Stimulated activated CD4-positive, alpha-beta T cell treated with anti-CD3 and anti-CD28 coated beads, Interleukin-1b, Interleukin-23, amount 100 ng/mL, for 4 hours (primary cell): Measurements from ENCODE around the gene SUPT16H.
"Not testable (repeated sequence)": the region's sequence is repeated elsewhere in the genome, so short reads cannot be mapped to it uniquely, and the experiment has no call there.

Source experiments
- DNase-seq, 2 donors: peaks; one replicate each; pipeline ENCODE4 v3.0.0-alpha.2; 2020; ENCODE audit warnings: low read depth in 2 of 2

Gene SUPT16H

DNA sequence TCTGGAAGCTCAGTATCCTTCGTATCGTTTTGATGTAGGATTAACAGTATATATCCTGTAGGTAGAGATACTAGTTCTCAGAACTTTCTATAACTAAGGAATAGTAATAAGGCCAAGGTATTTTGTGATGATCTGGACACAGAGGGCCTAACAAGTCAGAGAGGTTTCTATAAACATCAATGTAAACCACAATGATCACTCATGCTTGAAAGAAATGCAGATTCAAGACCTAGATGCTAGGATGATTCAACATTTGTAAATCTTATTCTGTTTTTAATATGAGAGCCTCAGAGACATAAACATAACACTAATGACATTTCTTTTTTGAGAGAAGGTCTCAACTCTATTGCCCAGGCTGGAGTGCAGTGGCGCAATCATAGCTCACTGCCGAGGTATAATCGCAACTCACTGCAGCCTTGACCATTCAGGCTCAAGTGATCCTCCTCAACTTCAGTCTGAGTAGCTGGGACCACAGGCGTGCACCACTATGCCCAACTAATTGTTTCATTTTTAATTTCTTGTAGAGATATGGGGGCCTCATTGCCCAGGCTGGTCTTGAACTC, 16.2 kb downstream of the SUPT16H start:
- DNase-seq, result no peak

- DNase-seq, result no peak
These were observed 27.3 kb downstream of the SUPT16H start for GRCh38 chr14:21356511-21356910.

DNA sequence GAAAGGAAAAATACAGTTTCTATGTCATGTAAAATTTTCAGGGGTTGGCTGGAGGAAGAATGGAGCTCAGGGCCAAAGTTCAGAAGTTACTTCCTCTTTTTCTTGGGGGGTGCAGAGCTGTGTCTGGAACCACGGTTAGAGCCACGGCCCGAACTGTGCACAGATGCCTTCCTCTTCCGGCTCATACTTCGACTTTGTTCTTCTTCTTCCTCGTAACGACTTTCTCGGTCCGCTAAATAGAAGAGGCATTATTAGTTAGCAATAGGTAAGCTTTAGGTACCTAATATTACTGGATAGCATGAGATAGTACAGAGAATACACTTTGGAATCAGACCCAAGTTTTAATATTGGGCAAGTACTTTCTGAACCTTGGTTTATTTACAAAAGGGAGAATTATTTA, 31.2 kb downstream of the SUPT16H start:
- no peak for DNase-seq

- no peak for DNase-seq
These were observed 33.3 kb downstream of the SUPT16H start for GRCh38 chr14:21350539-21350938.

- DNase-seq, result no peak
These were observed 36.6 kb downstream of the SUPT16H start for GRCh38 chr14:21347201-21347600.

- no peak for DNase-seq
These were observed 37.2 kb downstream of the SUPT16H start for GRCh38 chr14:21346532-21347135.

- no peak for DNase-seq
These were observed 40.6 kb downstream of the SUPT16H start for GRCh38 chr14:21343035-21343794.

DNA sequence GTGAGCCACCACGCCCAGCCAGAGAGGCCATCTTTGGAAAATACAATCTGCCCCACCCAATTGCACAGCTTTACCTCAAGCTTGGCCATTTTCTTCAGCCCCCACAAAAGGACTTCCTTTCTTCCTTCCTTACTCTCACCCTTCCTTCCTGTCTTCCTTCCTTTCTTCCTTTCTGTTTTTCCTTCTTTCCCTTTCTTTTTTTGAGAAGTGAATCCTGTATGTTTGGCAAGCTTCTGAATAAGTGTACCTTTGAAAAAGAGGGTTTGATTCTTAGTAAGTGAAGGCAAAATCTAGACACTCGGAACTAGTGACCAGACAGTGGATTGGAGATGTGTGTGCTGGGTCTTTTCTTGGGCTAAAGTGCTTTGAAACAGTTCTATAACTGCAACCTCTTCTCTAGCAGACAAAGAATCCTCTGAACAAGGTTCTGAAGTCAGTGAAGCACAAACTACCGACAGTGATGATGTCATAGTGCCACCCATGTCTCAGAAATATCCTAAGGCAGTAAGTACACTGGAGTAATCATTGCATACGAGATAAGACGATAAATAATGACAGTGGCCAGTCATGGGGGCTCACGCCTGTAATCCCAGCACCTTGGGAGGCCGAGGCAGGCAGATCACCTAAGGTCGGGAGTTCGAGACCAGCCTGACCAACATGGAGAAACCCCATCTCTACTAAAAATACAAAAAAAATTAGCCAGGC, 49.5 kb downstream of the SUPT16H start:
- DNase-seq, result no peak

GRCh38 chr14:21332950-21333349, 50.9 kb downstream of the SUPT16H start:
- no peak for DNase-seq

DNA sequence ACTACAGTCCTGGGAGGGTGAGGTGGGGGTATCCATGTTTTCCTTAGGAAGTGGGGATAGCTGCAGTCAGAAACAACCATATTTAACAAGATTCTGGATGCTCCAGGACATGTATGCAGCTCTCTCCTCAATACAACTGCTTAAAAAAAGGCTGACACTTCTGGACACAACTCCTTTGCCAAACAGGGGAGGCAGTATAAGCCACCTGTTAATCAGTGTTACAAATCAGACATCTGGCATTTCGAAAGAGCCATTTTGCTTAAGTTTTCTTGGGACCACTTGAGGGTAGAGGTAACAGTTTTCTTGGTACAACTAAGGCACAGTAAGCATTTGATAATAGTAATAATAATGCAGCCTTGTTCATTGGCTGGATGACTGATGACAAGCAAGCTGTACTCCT, 56.8 kb downstream of the SUPT16H start:
- DNase-seq, result no peak

DNA sequence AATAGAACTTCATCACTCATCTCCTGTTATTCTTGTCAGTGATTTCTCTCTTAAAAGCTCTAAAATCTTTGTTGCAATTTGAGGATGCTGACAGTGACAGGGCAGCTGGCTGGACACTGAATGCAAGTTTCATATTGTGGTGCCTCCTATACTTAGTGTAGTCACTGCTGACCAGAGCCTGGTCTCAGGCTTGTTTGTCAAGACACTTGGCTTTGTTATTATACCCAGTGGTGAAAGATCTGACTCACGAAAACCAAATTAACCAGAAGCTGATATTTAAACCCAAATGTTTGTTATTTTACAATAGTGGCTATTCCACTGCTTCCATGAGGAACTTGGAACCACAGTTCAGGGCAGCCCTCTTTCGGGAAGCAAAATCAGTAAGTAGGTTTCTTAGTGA, 61.1 kb downstream of the SUPT16H start:
- no peak for DNase-seq

DNA sequence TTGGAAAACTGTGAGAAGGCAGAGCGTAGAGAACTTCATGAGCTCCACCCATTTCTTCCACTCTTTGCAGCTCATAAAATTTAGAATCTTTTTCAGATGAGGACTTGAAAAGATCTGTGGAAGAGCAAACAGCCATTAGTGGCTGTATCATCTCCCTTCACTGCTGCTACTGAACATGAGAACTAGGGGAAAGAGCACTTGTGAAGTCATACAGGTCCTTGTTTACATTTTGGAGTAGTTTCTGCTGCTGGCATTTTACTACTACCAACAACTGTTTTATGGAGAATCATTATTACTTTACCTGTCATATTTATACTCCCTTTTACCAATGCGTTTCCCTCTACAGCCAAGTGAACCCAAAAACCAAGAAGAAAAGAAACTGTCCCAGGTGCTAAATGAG, 62.9 kb downstream of the SUPT16H start:
- DNase-seq, result no peak

- DNase-seq, result no peak
These were observed 66.4 kb downstream of the SUPT16H start for GRCh38 chr14:21317398-21317797.

DNA sequence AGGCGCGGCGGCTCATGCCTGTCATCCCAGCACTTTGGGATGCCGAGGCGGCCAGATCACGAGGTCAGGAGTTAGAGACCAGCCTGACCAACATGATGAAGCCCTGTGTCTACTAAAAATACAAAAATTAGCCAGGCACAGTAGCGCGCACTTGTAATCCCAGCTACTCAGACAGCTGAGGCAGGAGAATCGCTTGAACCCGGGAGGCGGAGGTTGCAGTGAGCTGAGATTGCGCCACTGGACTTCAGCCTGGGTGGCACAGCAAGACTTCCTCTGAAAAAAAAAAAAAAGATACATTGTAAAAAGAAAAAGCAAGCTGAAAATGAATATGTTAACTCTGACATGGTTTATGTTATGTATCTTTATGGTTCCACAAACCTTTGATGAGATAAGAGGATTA, 70.3 kb downstream of the SUPT16H start:
- DNase-seq, result no peak

DNA sequence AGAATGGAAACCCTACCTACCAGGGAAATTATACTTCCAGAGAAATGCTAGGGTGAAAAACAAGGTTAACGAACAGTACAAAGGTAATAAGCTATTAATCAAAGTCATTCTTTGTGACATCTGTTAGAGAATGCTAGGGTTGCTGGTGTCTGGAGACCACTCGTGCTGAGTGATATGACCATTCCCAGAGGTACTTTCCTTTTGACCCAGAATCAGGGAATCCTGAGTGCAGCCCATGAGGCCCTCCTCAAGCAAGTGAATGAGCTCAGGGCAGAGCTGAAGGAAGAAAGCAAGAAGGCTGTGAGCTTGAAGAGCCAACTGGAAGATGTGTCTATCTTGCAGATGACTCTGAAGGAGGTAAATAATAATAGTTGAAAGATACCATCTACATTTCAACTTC, 72.2 kb downstream of the SUPT16H start:
- DNase-seq, result no peak

DNA sequence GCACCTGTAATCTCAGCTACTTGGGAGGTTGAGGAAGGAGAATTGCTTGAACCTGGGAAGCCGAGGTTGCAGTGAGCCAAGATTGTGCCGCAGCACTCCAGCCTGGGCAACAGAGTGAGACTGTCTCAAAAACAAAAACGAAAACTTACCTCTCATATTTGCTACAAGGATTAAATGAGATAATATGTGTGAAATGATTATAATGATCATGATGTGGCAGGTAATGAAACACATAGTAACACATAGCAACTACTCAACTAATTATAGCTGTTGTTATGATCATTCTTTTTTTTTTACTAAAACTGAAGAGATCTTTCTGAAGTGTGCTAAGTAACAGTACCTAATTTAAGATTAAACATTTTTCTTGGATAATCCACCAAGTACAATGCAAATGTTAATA, 73.9 kb downstream of the SUPT16H start:
- no peak for DNase-seq

GRCh38 chr14:21309238-21309636, 74.6 kb downstream of the SUPT16H start:
- DNase-seq, result no peak

GRCh38 chr14:21308479-21309237, 75.2 kb downstream of the SUPT16H start:
- peak; percentile 54 to 65 for DNase-seq

- no peak for DNase-seq
These were observed 75.7 kb downstream of the SUPT16H start for GRCh38 chr14:21308132-21308478.

GRCh38 chr14:21307637-21308036, 76.2 kb downstream of the SUPT16H start:
- DNase-seq, result no peak

GRCh38 chr14:21302836-21303140, 81.0 kb downstream of the SUPT16H start:
- not testable (repeated sequence) for DNase-seq
